Fibroblast of pulmonary artery (primary cell): ENCODE measurements around the gene YAP1.
A peak's percentile ranks its signal among the peaks of the same experiment; 100 is the strongest.

Experiments
- DNase-seq: peaks from one replicate; pipeline ENCODE4 v3.0.0-alpha.2; 2010; ENCODE audit warnings: low read depth
- H3K4me3 ChIP-seq: replicated peaks from 2 replicates; pipeline ENCODE4 v1.5.1; 2011; ENCODE audit warnings: low read depth, mild to moderate bottlenecking, control low read depth, low read length, moderate library complexity
- TF ChIP-seq, protein P1 (sequence below): IDR thresholded peaks from 2 replicates; pipeline ENCODE4 v1.5.1; 2011; ENCODE audit warnings: mild to moderate bottlenecking, control low read depth, low read length, inconsistent platforms; ENCODE audit errors: missing control alignments

YAP1 gene

GRCh38 chr11:102108734-102109440, 1.4 kb upstream of the YAP1 start:
- H3K4me3 ChIP-seq, result peak overlapping the region; percentile 91
- TF ChIP-seq, protein P1, sequence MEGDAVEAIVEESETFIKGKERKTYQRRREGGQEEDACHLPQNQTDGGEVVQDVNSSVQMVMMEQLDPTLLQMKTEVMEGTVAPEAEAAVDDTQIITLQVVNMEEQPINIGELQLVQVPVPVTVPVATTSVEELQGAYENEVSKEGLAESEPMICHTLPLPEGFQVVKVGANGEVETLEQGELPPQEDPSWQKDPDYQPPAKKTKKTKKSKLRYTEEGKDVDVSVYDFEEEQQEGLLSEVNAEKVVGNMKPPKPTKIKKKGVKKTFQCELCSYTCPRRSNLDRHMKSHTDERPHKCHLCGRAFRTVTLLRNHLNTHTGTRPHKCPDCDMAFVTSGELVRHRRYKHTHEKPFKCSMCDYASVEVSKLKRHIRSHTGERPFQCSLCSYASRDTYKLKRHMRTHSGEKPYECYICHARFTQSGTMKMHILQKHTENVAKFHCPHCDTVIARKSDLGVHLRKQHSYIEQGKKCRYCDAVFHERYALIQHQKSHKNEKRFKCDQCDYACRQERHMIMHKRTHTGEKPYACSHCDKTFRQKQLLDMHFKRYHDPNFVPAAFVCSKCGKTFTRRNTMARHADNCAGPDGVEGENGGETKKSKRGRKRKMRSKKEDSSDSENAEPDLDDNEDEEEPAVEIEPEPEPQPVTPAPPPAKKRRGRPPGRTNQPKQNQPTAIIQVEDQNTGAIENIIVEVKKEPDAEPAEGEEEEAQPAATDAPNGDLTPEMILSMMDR, result no peak
- no peak for DNase-seq

DNA sequence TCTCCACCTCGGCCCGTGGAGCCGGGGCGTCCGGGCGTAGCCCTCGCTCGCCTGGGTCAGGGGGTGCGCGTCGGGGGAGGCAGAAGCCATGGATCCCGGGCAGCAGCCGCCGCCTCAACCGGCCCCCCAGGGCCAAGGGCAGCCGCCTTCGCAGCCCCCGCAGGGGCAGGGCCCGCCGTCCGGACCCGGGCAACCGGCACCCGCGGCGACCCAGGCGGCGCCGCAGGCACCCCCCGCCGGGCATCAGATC, 439 bp downstream of the YAP1 start:
- peak overlapping the region; percentile 91 for H3K4me3 ChIP-seq
- no peak for DNase-seq
- TF ChIP-seq, protein P1, result no peak

DNA sequence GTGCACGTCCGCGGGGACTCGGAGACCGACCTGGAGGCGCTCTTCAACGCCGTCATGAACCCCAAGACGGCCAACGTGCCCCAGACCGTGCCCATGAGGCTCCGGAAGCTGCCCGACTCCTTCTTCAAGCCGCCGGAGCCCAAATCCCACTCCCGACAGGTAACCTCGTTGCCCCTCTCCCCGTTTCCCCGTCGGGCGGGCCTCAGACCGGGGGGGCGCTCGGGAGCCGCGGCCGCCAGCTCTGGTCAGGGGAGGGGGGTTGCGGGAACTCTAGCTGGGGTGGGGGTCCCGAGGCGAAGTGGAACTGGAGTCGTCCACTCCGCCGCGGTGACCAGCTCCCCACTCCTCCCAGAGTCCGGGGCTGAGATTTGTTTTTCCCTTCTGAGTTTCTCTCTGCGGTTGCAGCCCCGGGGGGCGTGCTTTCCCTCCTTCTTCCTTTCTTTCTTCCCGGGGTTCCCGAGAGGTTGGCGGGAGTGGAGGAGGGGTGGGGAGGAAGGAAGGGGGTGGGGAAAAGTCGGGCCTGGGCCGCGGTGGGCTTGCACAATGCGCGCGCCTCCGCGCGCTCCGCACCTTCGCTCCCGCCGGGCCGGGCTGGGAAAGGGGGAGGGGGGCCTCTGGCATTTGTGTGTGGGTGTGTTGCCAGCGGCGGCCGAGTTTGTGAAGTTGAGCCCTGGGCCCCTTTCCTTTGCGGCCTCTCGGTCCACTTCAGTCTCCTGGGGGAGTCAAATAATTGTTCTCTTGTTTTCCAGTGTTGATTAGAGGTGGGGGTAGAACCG, 952 bp downstream of the YAP1 start:
- peak; percentile 92 for DNase-seq
- TF ChIP-seq, protein P1, result peak; percentile 3
- H3K4me3 ChIP-seq, result peak overlapping the region; percentile 91

DNA sequence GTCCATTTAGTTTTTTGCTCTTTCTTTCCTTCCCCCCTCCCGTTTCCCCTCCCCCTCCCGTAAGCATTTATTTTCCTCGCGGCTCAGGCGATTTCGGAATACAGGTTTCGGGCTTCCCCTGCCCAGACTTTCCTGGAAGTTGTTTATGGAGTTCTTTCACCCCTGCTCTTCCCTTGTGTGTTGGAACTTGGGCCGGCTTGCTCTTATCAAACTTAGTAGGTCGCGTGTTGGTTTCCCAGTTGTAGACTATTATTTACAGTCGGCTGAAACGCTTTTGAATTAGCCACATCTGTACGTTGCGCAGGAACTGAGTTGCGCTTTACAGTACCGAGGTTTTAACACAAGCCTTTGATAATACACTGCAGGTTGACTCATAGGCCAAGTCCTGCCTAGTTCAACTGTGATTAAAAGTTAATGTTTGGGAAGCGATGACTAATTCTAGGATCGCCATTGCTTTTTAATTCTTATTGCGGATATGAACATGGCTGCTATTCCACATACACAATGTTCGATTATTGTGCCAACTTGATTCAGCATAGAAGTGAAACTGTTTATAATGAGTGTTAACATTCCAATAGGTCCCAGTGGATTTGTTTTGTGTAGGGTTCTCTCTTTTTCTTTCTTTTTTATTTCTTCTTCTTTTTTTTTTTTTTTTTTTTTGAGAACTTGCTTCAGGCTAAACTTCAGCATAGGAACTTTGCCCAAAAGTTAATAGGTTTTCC, 1.7 kb downstream of the YAP1 start:
- TF ChIP-seq, protein P1, result no peak
- peak; percentile 88 for DNase-seq
- peak overlapping the region; percentile 91 for H3K4me3 ChIP-seq

DNA sequence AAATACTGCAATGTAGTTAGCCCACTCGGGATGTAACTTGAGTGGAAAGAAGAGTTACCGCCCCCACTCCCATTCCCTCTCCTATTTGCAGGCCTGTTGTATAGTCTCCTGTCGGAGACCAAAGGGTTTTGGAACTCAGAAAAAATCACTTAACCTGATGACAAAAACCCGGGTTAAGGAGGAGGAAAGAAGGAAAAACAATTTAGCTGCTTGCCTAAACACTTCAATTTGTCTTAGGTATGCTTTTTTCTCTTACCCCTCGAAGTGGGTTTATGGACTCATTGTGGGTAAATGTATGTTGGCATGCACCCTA, 2.2 kb downstream of the YAP1 start:
- TF ChIP-seq, protein P1, result no peak
- H3K4me3 ChIP-seq, result peak overlapping the region; percentile 91
- DNase-seq, result peak; percentile 23

DNA sequence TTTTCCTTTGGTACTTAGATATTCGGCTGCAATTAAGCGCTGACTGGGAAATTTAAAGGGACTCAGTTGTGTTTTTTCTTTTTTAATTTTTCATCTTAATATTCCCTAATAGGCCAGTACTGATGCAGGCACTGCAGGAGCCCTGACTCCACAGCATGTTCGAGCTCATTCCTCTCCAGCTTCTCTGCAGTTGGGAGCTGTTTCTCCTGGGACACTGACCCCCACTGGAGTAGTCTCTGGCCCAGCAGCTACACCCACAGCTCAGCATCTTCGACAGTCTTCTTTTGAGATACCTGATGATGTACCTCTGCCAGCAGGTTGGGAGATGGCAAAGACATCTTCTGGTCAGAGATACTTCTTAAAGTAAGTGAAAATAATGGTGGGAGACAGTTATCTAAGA, 3.8 kb downstream of the YAP1 start:
- no peak for DNase-seq
- TF ChIP-seq, protein P1, result no peak
- peak overlapping the region; percentile 21 for H3K4me3 ChIP-seq
